HepG2 (cell line): ENCODE results near the gene GK. TPM values are rescaled to one million over a fixed set of nuclear protein-coding genes. Genes with fewer than 3 reads are reported as not detected.

Source experiments
- CENPBD1 ChIP-seq: sonication (generic); formaldehyde crosslinking; IDR thresholded peaks from 2 replicates; pipeline ENCODE4 v1.8.0; 2022; ENCODE audit warnings: missing genetic modification reagents, low read depth, mild to moderate bottlenecking, borderline replicate concordance
- CREB1 ChIP-seq, 2 experiments: fragments of 450-650 bp in 1 of 2; IDR thresholded peaks; 2 replicates each; pipeline ENCODE4 v1.6.1; 2016 to 2017; ENCODE audit warnings: control low read depth in 1 of 2, mild to moderate bottlenecking in 1 of 2, missing compliant biosample characterization in 1 of 2, missing genetic modification characterization in 1 of 2
- DMTF1 ChIP-seq: sonication (generic); formaldehyde crosslinking; IDR thresholded peaks from 2 replicates; pipeline ENCODE4 v1.4.0; 2020; ENCODE audit warnings: mild to moderate bottlenecking, missing genetic modification reagents
- GATAD1 ChIP-seq: IDR thresholded peaks from 2 replicates; pipeline ENCODE4 v1.6.1; 2016; ENCODE audit warnings: missing genetic modification reagents, missing compliant biosample characterization
- KDM2A ChIP-seq: sonication (generic); formaldehyde crosslinking; IDR thresholded peaks from 2 replicates; pipeline ENCODE4 v1.4.0; 2020; ENCODE audit warnings: low read depth, missing genetic modification reagents, borderline replicate concordance
- NFAT5 ChIP-seq: sonication (generic); formaldehyde crosslinking; IDR thresholded peaks from 2 replicates; pipeline ENCODE4 v1.4.0; 2020; ENCODE audit warnings: missing genetic modification reagents
- RBM39 ChIP-seq: fragments of 200-400 bp; formaldehyde crosslinking; IDR thresholded peaks from one replicate; pipeline ENCODE4 v1.6.1; 2018; ENCODE audit warnings: antibody characterized with exemption, mild to moderate bottlenecking, low read depth, low read length; ENCODE audit not compliant: poor library complexity, severe bottlenecking
- RXRB ChIP-seq: IDR thresholded peaks from 2 replicates; pipeline ENCODE4 v1.6.1; 2016; ENCODE audit warnings: borderline replicate concordance, missing genetic modification reagents, missing compliant biosample characterization
- STAG1 ChIP-seq: sonication (generic); formaldehyde crosslinking; IDR thresholded peaks from 2 replicates; pipeline ENCODE4 v1.4.0; 2020; ENCODE audit warnings: missing genetic modification reagents
- TBX3 ChIP-seq: fragments of 450-650 bp; IDR thresholded peaks from 2 replicates; pipeline ENCODE4 v1.6.1; 2017; ENCODE audit warnings: antibody characterized with exemption, mild to moderate bottlenecking, inconsistent platforms, borderline replicate concordance
- ZBTB37 ChIP-seq: sonication (generic); formaldehyde crosslinking; IDR thresholded peaks from 2 replicates; pipeline ENCODE4 v1.4.0; 2020; ENCODE audit warnings: mild to moderate bottlenecking, missing genetic modification reagents
- ZNF143 ChIP-seq: sonication (generic); formaldehyde crosslinking; IDR thresholded peaks from 2 replicates; pipeline ENCODE4 v1.4.0; 2020; ENCODE audit warnings: missing genetic modification reagents
- ZNF205 ChIP-seq: IDR thresholded peaks from 2 replicates; pipeline ENCODE4 v1.6.1; 2018; ENCODE audit warnings: missing biosample characterization, missing genetic modification reagents
- ZNF460 ChIP-seq: sonication (generic); formaldehyde crosslinking; IDR thresholded peaks from 2 replicates; pipeline ENCODE4 v1.5.1; 2020; ENCODE audit warnings: missing genetic modification reagents, mild to moderate bottlenecking, borderline replicate concordance
- ZNF550 ChIP-seq: sonication (generic); formaldehyde crosslinking; IDR thresholded peaks from 2 replicates; pipeline ENCODE4 v1.4.0; 2020; ENCODE audit warnings: mild to moderate bottlenecking, missing genetic modification reagents, borderline replicate concordance
- ZNF564 ChIP-seq: sonication (generic); formaldehyde crosslinking; IDR thresholded peaks from 2 replicates; pipeline ENCODE4 v1.8.1; 2023; ENCODE audit warnings: mild to moderate bottlenecking, missing genetic modification reagents
- ZNF652 ChIP-seq: IDR thresholded peaks from 2 replicates; pipeline ENCODE4 v1.6.1; 2016; ENCODE audit warnings: low read depth, borderline replicate concordance
- polyA plus RNA-seq, 8 experiments: library from polyadenylated mRNA; depleted of rRNA in 3 of 8; stranded (reverse) in 7 of 8; unstranded in 1 of 8; fragments of >200 nt; fragmentation: Illumina TruSeq in 4 of 8; extraction: Trizol in 4 of 8; gene quantifications; 2 replicates each; pipeline versions ENCODE4 v1.2.1 to v1.2.3, GENCODE V29; 2011 to 2016; ENCODE audit warnings: low read depth in 4 of 8, missing spikeins in 1 of 8, mixed read lengths in 1 of 8; ENCODE audit not compliant: insufficient read depth in 1 of 8
- total RNA-seq, 5 experiments: library from RNA; depleted of rRNA; stranded (reverse); fragments of >200 nt; fragmentation: Illumina TruSeq; extraction: Trizol; gene quantifications; 2 replicates each; pipeline ENCODE4 v1.2.3, GENCODE V29; 2016; ENCODE audit warnings: low read depth in 1 of 5

GK gene
- total and polyA plus RNA-seq, 2 of the 13 experiments (the other 11 are each of a cell fraction or from before 2014, with no cell fraction given): 64.2 to 265 TPM

GRCh38 chrX:30652527-30653414 lies 452 bp upstream of the GK start (continued):
- TF ChIP-seq ZBTB37 (0 out of 2 replicates have a peak, but pooled peaks have one; percentile 25), GATAD1 (CRISPR knock-in tag) (no peak), ZNF460 (CRISPR knock-in tag) (no peak), RBM39 (peak; percentile 8), ZNF564 (no peak), CREB1 (IDR thresholded peaks at IDR 0.05) (peak; percentile 77), CREB1 (CRISPR knock-in tag; IDR thresholded peaks at IDR 0.05) (peak; percentile 71), DMTF1 (no peak), ZNF652 (no peak), STAG1 (CRISPR knock-in tag) (no peak), TBX3 (no peak), RXRB (CRISPR knock-in tag) (peak; percentile 42), NFAT5 (CRISPR knock-in tag) (no peak), CENPBD1 (CRISPR knock-in tag) (no peak), ZNF205 (no peak), KDM2A (no peak), ZNF143 (CRISPR knock-in tag) (no peak), ZNF550 (CRISPR knock-in tag) (no peak)
